BLaER1 treated with 17β-estradiol and CSF1 and Interleukin-3, amounts not matched to agents 10 nM and 100 nM (cell line): ENCODE results near the gene GPLD1.

Experiments used
- H3K27ac ChIP-seq, 11 experiments: shearing (Covaris generic); formaldehyde crosslinking; 2 replicates each; pipeline ENCODE4 v1.8.1; 2022
- H3K27me3 ChIP-seq, 11 experiments: shearing (Covaris generic); formaldehyde crosslinking; 2 replicates each; pipeline ENCODE4 v1.8.1; 2022
- H3K36me3 ChIP-seq, 11 experiments: shearing (Covaris generic); formaldehyde crosslinking; 2 replicates each; pipeline ENCODE4 v1.8.1; 2022
- H3K4me1 ChIP-seq, 10 experiments: shearing (Covaris generic); formaldehyde crosslinking; 2 replicates each; pipeline ENCODE4 v1.8.1; 2022
- H3K4me2 ChIP-seq, 11 experiments: shearing (Covaris generic); formaldehyde crosslinking; 2 replicates each; pipeline ENCODE4 v1.8.1; 2022
- H3K4me3 ChIP-seq, 10 experiments: shearing (Covaris generic); formaldehyde crosslinking; 2 replicates each; pipeline ENCODE4 v1.8.1; 2022
- H3K9ac ChIP-seq, 11 experiments: shearing (Covaris generic); formaldehyde crosslinking; 2 replicates each; pipeline ENCODE4 v1.8.1; 2022
- H3K9me3 ChIP-seq, 11 experiments: shearing (Covaris generic); formaldehyde crosslinking; replicated peaks in 1 of 11; 2 replicates each; pipeline ENCODE4 v1.8.1; 2022
- H4K20me1 ChIP-seq, 11 experiments: shearing (Covaris generic); formaldehyde crosslinking; 2 replicates each; pipeline ENCODE4 v1.8.1; 2022
- Cebpa-rat ChIP-seq, 11 experiments: shearing (Covaris generic); IDR thresholded peaks; 2 replicates each; pipeline ENCODE4 v1.8.1; 2022

The GPLD1 gene

GRCh38 chr6:24477070-24477469 lies 12.3 kb downstream of the GPLD1 start:
- no peaks in the 10 kb centered on the region for H3K27me3 ChIP-seq
- TF ChIP-seq Cebpa-rat (IDR thresholded peaks at IDR 0.05), result no peak
- no peaks in the 10 kb centered on the region for H3K4me1 ChIP-seq
- H3K9ac ChIP-seq, result no peak overlapping the region
- no peaks in the 10 kb centered on the region for H4K20me1 ChIP-seq
- no peak overlapping the region for H3K4me3 ChIP-seq
- no peak overlapping the region for H3K27ac ChIP-seq
- no peaks in the 10 kb centered on the region for H3K36me3 ChIP-seq
- H3K9me3 ChIP-seq, result no peaks in the 10 kb centered on the region
- no peak overlapping the region for H3K4me2 ChIP-seq

- TF ChIP-seq Cebpa-rat (IDR thresholded peaks at IDR 0.05), result no peak
- Histone ChIP-seq H3K27ac (no peak overlapping the region), H3K9me3 (no peaks in the 10 kb centered on the region)
These were observed 12.7 kb downstream of the GPLD1 start for GRCh38 chr6:24476631-24477030.

GRCh38 chr6:24472181-24472580 lies 17.2 kb downstream of the GPLD1 start:
- Histone ChIP-seq H3K9me3 (no peaks in the 10 kb centered on the region), H3K4me3 (no peak overlapping the region), H3K27ac (no peak overlapping the region), H3K4me1 (no peaks in the 10 kb centered on the region), H3K4me2 (no peak overlapping the region), H3K36me3 (no peaks in the 10 kb centered on the region), H3K27me3 (no peaks in the 10 kb centered on the region), H3K9ac (no peak overlapping the region), H4K20me1 (no peaks in the 10 kb centered on the region)
- TF ChIP-seq Cebpa-rat (IDR thresholded peaks at IDR 0.05), result no peak

More at GRCh38 chr6:24476631-24477030, 12.7 kb downstream of the GPLD1 start:
- Histone ChIP-seq H3K36me3 (no peaks in the 10 kb centered on the region), H3K4me2 (no peak overlapping the region), H4K20me1 (no peaks in the 10 kb centered on the region), H3K4me3 (no peak overlapping the region), H3K9ac (no peak overlapping the region), H3K4me1 (no peaks in the 10 kb centered on the region), H3K27me3 (no peaks in the 10 kb centered on the region)

- no peaks in the 10 kb centered on the region for H3K4me1 ChIP-seq
- no peak overlapping the region for H3K9ac ChIP-seq
- H3K27ac ChIP-seq, result no peak overlapping the region
- no peaks in the 10 kb centered on the region for H4K20me1 ChIP-seq
- no peak overlapping the region for H3K4me3 ChIP-seq
- no peaks in the 10 kb centered on the region for H3K9me3 ChIP-seq
- no peaks in the 10 kb centered on the region for H3K27me3 ChIP-seq
- no peaks in the 10 kb centered on the region for H3K36me3 ChIP-seq
- TF ChIP-seq Cebpa-rat (IDR thresholded peaks at IDR 0.05), result no peak
- no peak overlapping the region for H3K4me2 ChIP-seq
These were observed 19.6 kb downstream of the GPLD1 start for GRCh38 chr6:24469811-24470210.

GRCh38 chr6:24464253-24465038 lies 24.9 kb downstream of the GPLD1 start:
- Histone ChIP-seq H3K36me3 (no peaks in the 10 kb centered on the region), H3K9ac (no peak overlapping the region), H3K4me3 (no peak overlapping the region), H3K4me2 (no peak overlapping the region), H4K20me1 (no peaks in the 10 kb centered on the region), H3K27me3 (no peaks in the 10 kb centered on the region), H3K4me1 (no peaks in the 10 kb centered on the region), H3K9me3 (no peaks in the 10 kb centered on the region), H3K27ac (no peak overlapping the region)
- no peak for TF ChIP-seq Cebpa-rat (IDR thresholded peaks at IDR 0.05)

GRCh38 chr6:24460966-24461365 lies 28.4 kb downstream of the GPLD1 start:
- Histone ChIP-seq H4K20me1 (no peaks in the 10 kb centered on the region), H3K27me3 (no peaks in the 10 kb centered on the region), H3K4me3 (no peak overlapping the region), H3K9ac (no peak overlapping the region), H3K4me2 (no peak overlapping the region), H3K27ac (no peak overlapping the region), H3K9me3 (no peaks in the 10 kb centered on the region), H3K4me1 (no peaks in the 10 kb centered on the region), H3K36me3 (no peaks in the 10 kb centered on the region)
- no peak for TF ChIP-seq Cebpa-rat (IDR thresholded peaks at IDR 0.05)

GRCh38 chr6:24458941-24459340 lies 30.4 kb downstream of the GPLD1 start:
- Histone ChIP-seq H4K20me1 (no peaks in the 10 kb centered on the region), H3K9me3 (no peaks in the 10 kb centered on the region), H3K27me3 (no peaks in the 10 kb centered on the region), H3K9ac (no peak overlapping the region), H3K4me3 (no peak overlapping the region), H3K4me1 (no peaks in the 10 kb centered on the region), H3K4me2 (no peak overlapping the region), H3K36me3 (no peaks in the 10 kb centered on the region), H3K27ac (no peak overlapping the region)
- no peak for TF ChIP-seq Cebpa-rat (IDR thresholded peaks at IDR 0.05)

- H3K36me3 ChIP-seq, result no peaks in the 10 kb centered on the region
- no peaks in the 10 kb centered on the region for H3K4me1 ChIP-seq
- no peak overlapping the region for H3K4me2 ChIP-seq
- no peaks in the 10 kb centered on the region for H4K20me1 ChIP-seq
- H3K9ac ChIP-seq, result no peak overlapping the region
- no peak overlapping the region for H3K4me3 ChIP-seq
- H3K27ac ChIP-seq, result no peak overlapping the region
- H3K27me3 ChIP-seq, result no peaks in the 10 kb centered on the region
- no peak for TF ChIP-seq Cebpa-rat (IDR thresholded peaks at IDR 0.05)
- H3K9me3 ChIP-seq, result no peaks in the 10 kb centered on the region
These were observed 31.2 kb downstream of the GPLD1 start for GRCh38 chr6:24458134-24458533.

- no peak for TF ChIP-seq Cebpa-rat (IDR thresholded peaks at IDR 0.05)
- H3K4me1 ChIP-seq, result peaks cover 0 to 5% (median 0%) of the 10 kb centered on the region in 10 experiments; a peak in 1 of 20 replicates
- H4K20me1 ChIP-seq, result no peaks in the 10 kb centered on the region
- H3K4me2 ChIP-seq, result no peak overlapping the region
- H3K27ac ChIP-seq, result no peak overlapping the region
- H3K27me3 ChIP-seq, result no peaks in the 10 kb centered on the region
- H3K9ac ChIP-seq, result no peak overlapping the region
- H3K9me3 ChIP-seq, result no peaks in the 10 kb centered on the region
- no peak overlapping the region for H3K4me3 ChIP-seq
- no peaks in the 10 kb centered on the region for H3K36me3 ChIP-seq
These were observed 34.3 kb downstream of the GPLD1 start for GRCh38 chr6:24455061-24455460.

GRCh38 chr6:24454452-24454851 lies 34.9 kb downstream of the GPLD1 start:
- H4K20me1 ChIP-seq, result no peaks in the 10 kb centered on the region
- no peak overlapping the region for H3K9ac ChIP-seq
- peaks cover 0 to 5% (median 0%) of the 10 kb centered on the region in 10 experiments; a peak in 1 of 20 replicates for H3K4me1 ChIP-seq
- H3K4me2 ChIP-seq, result no peak overlapping the region
- TF ChIP-seq Cebpa-rat (IDR thresholded peaks at IDR 0.05), result no peak
- no peaks in the 10 kb centered on the region for H3K9me3 ChIP-seq
- no peak overlapping the region for H3K4me3 ChIP-seq
- H3K36me3 ChIP-seq, result no peaks in the 10 kb centered on the region
- H3K27ac ChIP-seq, result no peak overlapping the region
- no peaks in the 10 kb centered on the region for H3K27me3 ChIP-seq
